Liver (tissue), 9 donors: ENCODE results near the gene CLMN. TPM values are rescaled to one million over a fixed set of nuclear protein-coding genes. Genes with fewer than 3 reads are reported as not detected.
"Not testable (repeated sequence)": the region's sequence is repeated elsewhere in the genome, so short reads cannot be mapped to it uniquely, and the experiment has no call there.

Experiments
- DNase-seq: peaks from one replicate; pipeline ENCODE4 v3.0.0-alpha.2; 2017; ENCODE audit warnings: low spot score
- H3K27ac ChIP-seq, 2 donors: one replicate each; pipeline ENCODE4 v1.7.0; 2013; ENCODE audit warnings: inconsistent platforms in 2 of 2, low read length in 2 of 2, control low read depth in 1 of 2, low read depth in 1 of 2, mild to moderate bottlenecking in 1 of 2
- H3K27me3 ChIP-seq, 4 donors: one replicate each; pipeline versions ENCODE4 v1.6.1 to v1.7.0; 2013; ENCODE audit warnings: low read length in 3 of 4, inconsistent platforms in 1 of 4, mild to moderate bottlenecking in 1 of 4, moderate library complexity in 1 of 4; ENCODE audit not compliant: control insufficient read depth in 4 of 4, insufficient read depth in 4 of 4
- H3K36me3 ChIP-seq, 4 donors: one replicate each; pipeline versions ENCODE4 v1.6.1 to v1.7.0; 2013; ENCODE audit warnings: low read length in 3 of 4, mild to moderate bottlenecking in 3 of 4, low read depth in 1 of 4, moderate library complexity in 1 of 4; ENCODE audit not compliant: control insufficient read depth in 4 of 4, insufficient read depth in 3 of 4
- H3K4me1 ChIP-seq, 4 donors: one replicate each; pipeline versions ENCODE4 v1.6.1 to v1.7.0; 2013; ENCODE audit warnings: low read length in 3 of 4, mild to moderate bottlenecking in 3 of 4, moderate library complexity in 1 of 4; ENCODE audit not compliant: control insufficient read depth in 4 of 4, insufficient read depth in 4 of 4
- H3K4me3 ChIP-seq, 3 donors: one replicate each; pipeline versions ENCODE4 v1.6.1 to v1.7.0; 2013; ENCODE audit warnings: low read length in 3 of 3, control low read depth in 1 of 3, low read depth in 1 of 3, mild to moderate bottlenecking in 1 of 3
- H3K9ac ChIP-seq, 2 donors: one replicate each; pipeline ENCODE4 v1.7.0; 2013; ENCODE audit warnings: low read length in 2 of 2, mild to moderate bottlenecking in 2 of 2, moderate library complexity in 2 of 2, control low read depth in 1 of 2, low read depth in 1 of 2
- H3K9me3 ChIP-seq, 4 donors: one replicate each; pipeline versions ENCODE4 v1.6.1 to v1.7.0; 2013; ENCODE audit warnings: low read length in 3 of 4; ENCODE audit not compliant: control insufficient read depth in 4 of 4
- ATF3 ChIP-seq: IDR thresholded peaks from 2 replicates; pipeline ENCODE4 v1.6.1; 2016; ENCODE audit warnings: antibody characterized with exemption
- EGR1 ChIP-seq, 2 donors: IDR thresholded peaks; 2 replicates each; pipeline ENCODE4 v1.6.1; 2016 to 2018; ENCODE audit warnings: antibody characterized with exemption in 2 of 2, low read depth in 2 of 2
- FOXA1 ChIP-seq: IDR thresholded peaks from 2 replicates; pipeline ENCODE4 v1.6.1; 2016; ENCODE audit warnings: antibody characterized with exemption
- FOXA2 ChIP-seq: IDR thresholded peaks from 2 replicates; pipeline ENCODE4 v1.6.1; 2016; ENCODE audit warnings: antibody characterized with exemption
- GABPA ChIP-seq, 2 donors: IDR thresholded peaks in 1 of 2; conservative IDR thresholded peaks in 1 of 2; 2 replicates each; pipeline ENCODE4 v1.6.1; 2016; ENCODE audit warnings: antibody characterized with exemption in 2 of 2, mild to moderate bottlenecking in 1 of 2, moderate library complexity in 1 of 2
- HNF4A ChIP-seq, 2 donors: conservative IDR thresholded peaks; 2 replicates each; pipeline ENCODE4 v1.6.1; 2016; ENCODE audit warnings: antibody characterized with exemption in 2 of 2, mild to moderate bottlenecking in 2 of 2
- HNF4G ChIP-seq: IDR thresholded peaks from 2 replicates; pipeline ENCODE4 v1.6.1; 2016; ENCODE audit warnings: antibody characterized with exemption
- JUND ChIP-seq, 2 donors: IDR thresholded peaks; 2 replicates each; pipeline ENCODE4 v1.6.1; 2016; ENCODE audit warnings: antibody characterized with exemption in 2 of 2
- MAX ChIP-seq: IDR thresholded peaks from 2 replicates; pipeline ENCODE4 v1.6.1; 2016; ENCODE audit warnings: antibody characterized with exemption
- NR2F2 ChIP-seq: IDR thresholded peaks from 2 replicates; pipeline ENCODE4 v1.6.1; 2016; ENCODE audit warnings: antibody characterized with exemption
- RAD21 ChIP-seq, 2 donors: IDR thresholded peaks; 2 replicates each; pipeline ENCODE4 v1.6.1; 2016; ENCODE audit warnings: antibody characterized with exemption in 2 of 2, mild to moderate bottlenecking in 2 of 2
- RXRA ChIP-seq, 2 donors: IDR thresholded peaks; 2 replicates each; pipeline ENCODE4 v1.6.1; 2017 to 2018; ENCODE audit warnings: antibody characterized with exemption in 2 of 2, mild to moderate bottlenecking in 1 of 2
- SP1 ChIP-seq: IDR thresholded peaks from 2 replicates; pipeline ENCODE4 v1.6.1; 2018; ENCODE audit warnings: antibody characterized with exemption, mild to moderate bottlenecking
- TAF1 ChIP-seq: conservative IDR thresholded peaks from 2 replicates; pipeline ENCODE4 v1.6.1; 2016; ENCODE audit warnings: antibody characterized with exemption, mild to moderate bottlenecking
- YY1 ChIP-seq: IDR thresholded peaks from 2 replicates; pipeline ENCODE4 v1.6.1; 2016; ENCODE audit warnings: antibody characterized with exemption, mild to moderate bottlenecking
- ZBTB33 ChIP-seq: IDR thresholded peaks from 2 replicates; pipeline ENCODE4 v1.6.1; 2016; ENCODE audit warnings: antibody characterized with exemption
- WGBS: extraction: QIAGEN DNeasy Blood & Tissue Kit; methylation state at CpG from one replicate; pipeline ENCODE4 v1.1.7; 2013; 5-methylcytosine and 5-hydroxymethylcytosine counted together
- polyA plus RNA-seq, 2 donors: library from polyadenylated mRNA; stranded (reverse) in 1 of 2; unstranded in 1 of 2; fragments of 200-250 nt in 1 of 2; fragments of >200 nt in 1 of 2; fragmentation: Nextera tagmentation in 1 of 2; extraction: Ambion mirVana in 1 of 2; gene quantifications; one replicate each; pipeline versions ENCODE4 v1.2.1 to v1.2.3, GENCODE V29; 2013 to 2015
- total RNA-seq, 2 donors: library from RNA; depleted of rRNA; stranded (reverse); fragments of >200 nt; gene quantifications; one replicate each; pipeline ENCODE4 v1.2.3, GENCODE V29; 2014
- TF ChIP-seq, protein P1 (sequence below): fragments of 150-350 bp; IDR thresholded peaks from 2 replicates; pipeline ENCODE4 v1.5.1; 2017; ENCODE audit warnings: improper control_type of control experiment, low read depth, low read length; ENCODE audit not compliant: missing input control
- donor health status: healthy.
- donor health status: healthy.
- donor health status: healthy.
- donor health status: healthy.
- donor health status: healthy.

CLMN gene
- total and polyA plus RNA-seq, 4 donors: 6.0 to 41.1 (median 24.1) TPM

GRCh38 chr14:95138876-95139275, 180.8 kb downstream of the CLMN start:
- Histone ChIP-seq H3K36me3 (no peaks in the 10 kb centered on the region), H3K9me3 (no peaks in the 10 kb centered on the region), H3K4me3 (no peak overlapping the region), H3K27ac (no peak overlapping the region), H3K4me1 (peaks cover 7 to 26% (median 11%) of the 10 kb centered on the region in 4 donors), H3K27me3 (no peaks in the 10 kb centered on the region), H3K9ac (no peak overlapping the region)
- DNase-seq: no peak
- WGBS: no CpG with 5 or more reads among the region's 1 CpG
- no peak for TF ChIP-seq GABPA (IDR thresholded peaks at IDR 0.05 in 1 of 2, conservative IDR thresholded peaks at IDR 0.05 in 1 of 2)
- TF ChIP-seq JUND (IDR thresholded peaks at IDR 0.05): no peak

- H3K4me1 ChIP-seq: peaks cover 7 to 24% (median 10%) of the 10 kb centered on the region in 4 donors
- not testable (repeated sequence) for DNase-seq, H3K27me3 ChIP-seq, H3K9me3 ChIP-seq, H3K9ac ChIP-seq, H3K36me3 ChIP-seq, H3K4me3 ChIP-seq, H3K27ac ChIP-seq
- WGBS: 81% methylated on average over 4 of the region's 5 CpGs
Measured at GRCh38 chr14:95138455-95138854, 181.3 kb downstream of the CLMN start.

- Histone ChIP-seq H3K36me3 (peaks cover 0 to 1% (median 0%) of the 10 kb centered on the region in 4 donors), H3K27me3 (no peaks in the 10 kb centered on the region), H3K9me3 (no peaks in the 10 kb centered on the region), H3K4me3 (no peak overlapping the region), H3K27ac (peak overlapping the region in 1 of 2 donors; percentile 16), H3K4me1 (peaks cover 4 to 20% (median 9%) of the 10 kb centered on the region in 4 donors), H3K9ac (no peak overlapping the region)
- WGBS: 65% methylated on average over 5 of the region's 5 CpGs
- DNase-seq: no peak
- TF ChIP-seq, protein P1, sequence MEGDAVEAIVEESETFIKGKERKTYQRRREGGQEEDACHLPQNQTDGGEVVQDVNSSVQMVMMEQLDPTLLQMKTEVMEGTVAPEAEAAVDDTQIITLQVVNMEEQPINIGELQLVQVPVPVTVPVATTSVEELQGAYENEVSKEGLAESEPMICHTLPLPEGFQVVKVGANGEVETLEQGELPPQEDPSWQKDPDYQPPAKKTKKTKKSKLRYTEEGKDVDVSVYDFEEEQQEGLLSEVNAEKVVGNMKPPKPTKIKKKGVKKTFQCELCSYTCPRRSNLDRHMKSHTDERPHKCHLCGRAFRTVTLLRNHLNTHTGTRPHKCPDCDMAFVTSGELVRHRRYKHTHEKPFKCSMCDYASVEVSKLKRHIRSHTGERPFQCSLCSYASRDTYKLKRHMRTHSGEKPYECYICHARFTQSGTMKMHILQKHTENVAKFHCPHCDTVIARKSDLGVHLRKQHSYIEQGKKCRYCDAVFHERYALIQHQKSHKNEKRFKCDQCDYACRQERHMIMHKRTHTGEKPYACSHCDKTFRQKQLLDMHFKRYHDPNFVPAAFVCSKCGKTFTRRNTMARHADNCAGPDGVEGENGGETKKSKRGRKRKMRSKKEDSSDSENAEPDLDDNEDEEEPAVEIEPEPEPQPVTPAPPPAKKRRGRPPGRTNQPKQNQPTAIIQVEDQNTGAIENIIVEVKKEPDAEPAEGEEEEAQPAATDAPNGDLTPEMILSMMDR: no peak
- TF ChIP-seq ATF3: no peak
- no peak for TF ChIP-seq ZBTB33
- TF ChIP-seq YY1: no peak
- no peak for TF ChIP-seq SP1
- TF ChIP-seq RXRA (IDR thresholded peaks at IDR 0.05): no peak
Measured at GRCh38 chr14:95137804-95138167, 181.9 kb downstream of the CLMN start.

- Histone ChIP-seq H3K4me3 (no peak overlapping the region), H3K27me3 (no peaks in the 10 kb centered on the region), H3K4me1 (peaks cover 4 to 20% (median 8%) of the 10 kb centered on the region in 4 donors), H3K9ac (no peak overlapping the region), H3K27ac (peak overlapping the region in 1 of 2 donors; percentile 16), H3K36me3 (peaks cover 0 to 6% (median 0%) of the 10 kb centered on the region in 4 donors), H3K9me3 (no peaks in the 10 kb centered on the region)
- DNase-seq: no peak
- no peak for TF ChIP-seq MAX
- TF ChIP-seq FOXA1: no peak
- no peak for TF ChIP-seq ATF3
- no peak for TF ChIP-seq GABPA (IDR thresholded peaks at IDR 0.05 in 1 of 2, conservative IDR thresholded peaks at IDR 0.05 in 1 of 2)
- TF ChIP-seq FOXA2: no peak
- no peak for TF ChIP-seq HNF4G
- no peak for TF ChIP-seq NR2F2
- no peak for TF ChIP-seq HNF4A (conservative IDR thresholded peaks at IDR 0.05)
- TF ChIP-seq, protein P1: no peak
- TF ChIP-seq EGR1 (IDR thresholded peaks at IDR 0.05; ENCODE audit: low read depth in 2 of 2): no peak
- TF ChIP-seq YY1: no peak
- no peak for TF ChIP-seq SP1
- TF ChIP-seq RAD21 (IDR thresholded peaks at IDR 0.05): no peak
- TF ChIP-seq TAF1: no peak
- no peak for TF ChIP-seq JUND (IDR thresholded peaks at IDR 0.05)
Measured at GRCh38 chr14:95137164-95137803, 182.4 kb downstream of the CLMN start.
